Neuronal stem cell (in vitro differentiated cells): ENCODE results near the gene ACSS3. TPM values are rescaled to one million over a fixed set of nuclear protein-coding genes. Genes with fewer than 3 reads are reported as not detected.

Experiments
- small RNA-seq: library from polyadenylated mRNA; stranded (forward); fragments of <200 nt; extraction: miRNeasy Mini kit (QIAGEN cat#:217004); gene quantifications from one replicate; pipeline ENCODE3, GENCODE V24; 2013; ENCODE audit not compliant: insufficient read depth

ACSS3 gene

Small RNAs within 50 kb of the gene (small RNA-seq; reads per million reads assigned to genes)
- gene MIR4699, result not detected
